RKO (cell line): ENCODE measurements around the gene KCNIP4.
"Not testable (repeated sequence)": the region's sequence is repeated elsewhere in the genome, so short reads cannot be mapped to it uniquely, and the experiment has no call there.

ENCODE experiments used
- DNase-seq: peaks from one replicate; pipeline ENCODE4 v3.0.0-alpha.2; 2016; ENCODE audit warnings: low spot score

Gene KCNIP4

GRCh38 chr4:20746000-20746399 is 1202.6 kb downstream of the KCNIP4 start:
- DNase-seq, result not testable (repeated sequence)

GRCh38 chr4:20735931-20736330 is 1212.6 kb downstream of the KCNIP4 start:
- DNase-seq, result no peak

- DNase-seq, result no peak
Measured at GRCh38 chr4:20724915-20725314, 1223.7 kb downstream of the KCNIP4 start.

GRCh38 chr4:20723463-20723862 is 1225.1 kb downstream of the KCNIP4 start:
- DNase-seq, result no peak

GRCh38 chr4:20723019-20723418 is 1225.6 kb downstream of the KCNIP4 start:
- DNase-seq, result no peak

- DNase-seq, result no peak
Measured at GRCh38 chr4:20711335-20711734, 1237.2 kb downstream of the KCNIP4 start.

GRCh38 chr4:20700007-20700761 is 1248.4 kb downstream of the KCNIP4 start, which contains the start of gene PACRGL:
TSS of gene PACRGL (plus strand) at chr4:20700458. CDS start at chr4:20704482, 4,024 bp downstream.
- DNase-seq, result peak; percentile 97

- no peak for DNase-seq
Measured at GRCh38 chr4:20698820-20699219, 1249.8 kb downstream of the KCNIP4 start.

- DNase-seq, result no peak
Measured at GRCh38 chr4:20698382-20698781, 1250.2 kb downstream of the KCNIP4 start.

- no peak for DNase-seq
Measured at GRCh38 chr4:20696815-20697214, 1251.8 kb downstream of the KCNIP4 start.

- DNase-seq, result no peak
Measured at GRCh38 chr4:20687864-20688263, 1260.7 kb downstream of the KCNIP4 start.

- DNase-seq, result peak; percentile 47
Measured at GRCh38 chr4:20684852-20685763, 1263.5 kb downstream of the KCNIP4 start.

GRCh38 chr4:20683766-20684165 is 1264.8 kb downstream of the KCNIP4 start:
- DNase-seq, result no peak

- no peak for DNase-seq
Measured at GRCh38 chr4:20682853-20683252, 1265.7 kb downstream of the KCNIP4 start.

- no peak for DNase-seq
Measured at GRCh38 chr4:20681271-20681670, 1267.3 kb downstream of the KCNIP4 start.

GRCh38 chr4:20680736-20681135 is 1267.8 kb downstream of the KCNIP4 start:
- no peak for DNase-seq

GRCh38 chr4:20679951-20680350 is 1268.6 kb downstream of the KCNIP4 start:
- DNase-seq, result no peak
